ENCODE results near the gene PDS5B.

- TF ChIP-seq EZH2 (IDR thresholded peaks at IDR 0.05; ENCODE audit: borderline replicate concordance, low read length) (no peak), CTCF (conservative IDR thresholded peaks at IDR 0.05 in 1 of 2, IDR thresholded peaks at IDR 0.05 in 1 of 2; ENCODE audit: extremely low read depth in 1 of 2, insufficient read depth in 1 of 2, low read depth in 1 of 2, low read length in 2 of 2) (no peak)
Observed at GRCh38 chr13:32722340-32722739, 136.1 kb downstream of the PDS5B start.

All from mammary epithelial cell (primary cell).